ENCODE measurements around the gene ZFPL1. TPM values are rescaled to one million over a fixed set of nuclear protein-coding genes. Genes with fewer than 3 reads are reported as not detected.

The ZFPL1 gene
- total RNA-seq, 2 experiments from 2014 or later, result 38.4 to 43.9 TPM

- CTCF ChIA-PET (ENCODE audit: unreplicated experiment), result no interaction called here
Measured at GRCh38 chr11:65129649-65130441, 45.8 kb downstream of the ZFPL1 start.

DNA sequence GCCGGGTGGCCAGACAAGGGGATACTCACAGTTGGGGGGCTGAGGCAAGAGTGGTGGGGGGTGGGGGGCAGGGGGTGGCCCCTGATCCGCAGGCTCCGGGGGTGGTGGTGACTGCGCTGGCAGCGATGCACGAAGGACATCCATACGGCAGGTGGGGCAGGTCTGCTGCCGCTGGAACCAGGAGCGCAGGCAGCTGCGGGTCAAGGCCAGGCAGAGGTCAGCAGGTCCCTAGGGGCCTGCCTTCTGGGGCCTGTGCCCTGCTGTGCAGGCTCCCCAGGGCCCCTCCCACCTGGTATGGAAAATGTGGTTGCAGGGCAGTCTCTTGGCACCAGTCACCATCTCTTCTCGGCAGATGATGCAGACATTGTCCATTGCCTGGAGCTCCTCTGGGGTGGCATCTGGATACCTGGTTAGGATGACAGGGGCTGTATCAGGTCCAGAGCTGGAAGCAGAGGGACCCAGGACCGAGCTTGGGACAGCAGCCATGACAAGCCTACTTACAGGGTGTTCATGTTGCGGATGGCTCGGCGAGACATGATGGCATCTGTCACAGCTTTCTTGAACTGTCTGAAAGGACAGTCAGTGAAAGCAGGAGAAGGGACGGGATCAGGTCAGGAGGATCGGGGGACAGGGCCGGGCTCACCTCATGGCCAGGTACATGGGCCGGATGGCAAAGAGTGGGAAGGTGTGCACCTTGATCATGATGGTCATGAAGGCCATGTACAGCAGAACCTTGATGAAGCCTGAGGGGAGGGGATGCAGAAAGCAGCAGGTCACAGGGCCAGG lies 46.8 kb downstream of the ZFPL1 start:
- peaks cover 49% of the 10 kb centered on the region for H3K4me1 ChIP-seq (ENCODE audit: insufficient read depth, low read length, poor library complexity, severe bottlenecking)
- peak overlapping the region; percentile 99 for H3K4me2 ChIP-seq (ENCODE audit: low read length)
- ChIA-PET POLR2A (interaction anchor here (0.6 to 6.1 kb wide), 10 partner anchors 9 to 134 kb away, joined by 3 to 47 read pairs (median 5); partner anchors contain the start of genes CAPN1, FAU, MRPL49 and TM7SF2), CTCF (ENCODE audit: unreplicated experiment) (interaction anchor here (0.5 kb wide), 1 partner anchor 417 kb away, joined by 3 read pairs; no protein-coding TSS in a partner anchor)
- H3K9me2 ChIP-seq (ENCODE audit: insufficient read depth, low read length), result no peaks in the 10 kb centered on the region
- peak overlapping the region; percentile 98 for H3K27ac ChIP-seq (ENCODE audit: low read depth, low read length, poor library complexity, severe bottlenecking)
- intact Hi-C loops (cut with micrococcal nuclease; ENCODE audit: unreplicated experiment), result loop anchor here (5.0 kb wide), 2 partner anchors 36 to 279 kb away; no protein-coding TSS in a partner anchor
- peaks cover 82% of the 10 kb centered on the region for H3K36me3 ChIP-seq (ENCODE audit: insufficient read depth, low read length)
- H3K4me3 ChIP-seq (ENCODE audit: low read depth, low read length, poor library complexity, severe bottlenecking), result peak overlapping the region; percentile 98
- H3K9me3 ChIP-seq (ENCODE audit: low read length), result no peaks in the 10 kb centered on the region
- TF ChIP-seq EZH2phosphoT487 (IDR thresholded peaks at IDR 0.05; ENCODE audit: borderline replicate concordance, low read depth, low read length), result no peak
- TF ChIP-seq, protein P1, sequence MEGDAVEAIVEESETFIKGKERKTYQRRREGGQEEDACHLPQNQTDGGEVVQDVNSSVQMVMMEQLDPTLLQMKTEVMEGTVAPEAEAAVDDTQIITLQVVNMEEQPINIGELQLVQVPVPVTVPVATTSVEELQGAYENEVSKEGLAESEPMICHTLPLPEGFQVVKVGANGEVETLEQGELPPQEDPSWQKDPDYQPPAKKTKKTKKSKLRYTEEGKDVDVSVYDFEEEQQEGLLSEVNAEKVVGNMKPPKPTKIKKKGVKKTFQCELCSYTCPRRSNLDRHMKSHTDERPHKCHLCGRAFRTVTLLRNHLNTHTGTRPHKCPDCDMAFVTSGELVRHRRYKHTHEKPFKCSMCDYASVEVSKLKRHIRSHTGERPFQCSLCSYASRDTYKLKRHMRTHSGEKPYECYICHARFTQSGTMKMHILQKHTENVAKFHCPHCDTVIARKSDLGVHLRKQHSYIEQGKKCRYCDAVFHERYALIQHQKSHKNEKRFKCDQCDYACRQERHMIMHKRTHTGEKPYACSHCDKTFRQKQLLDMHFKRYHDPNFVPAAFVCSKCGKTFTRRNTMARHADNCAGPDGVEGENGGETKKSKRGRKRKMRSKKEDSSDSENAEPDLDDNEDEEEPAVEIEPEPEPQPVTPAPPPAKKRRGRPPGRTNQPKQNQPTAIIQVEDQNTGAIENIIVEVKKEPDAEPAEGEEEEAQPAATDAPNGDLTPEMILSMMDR (conservative IDR thresholded peaks at IDR 0.05; ENCODE audit: low read length), result no peak
- no peak overlapping the region for H2AFZ ChIP-seq (ENCODE audit: low read length)
- BruUV-seq (replicated peaks), result no TSS peak
- H3K79me2 ChIP-seq (ENCODE audit: insufficient read depth, low read depth, low read length), result peaks cover 55% of the 10 kb centered on the region
- peak; percentile 73 for DNase-seq (ENCODE audit: low spot score)
- H4K20me1 ChIP-seq (ENCODE audit: insufficient read depth, low read length), result no peaks in the 10 kb centered on the region

More at GRCh38 chr11:65129649-65130441, 45.8 kb downstream of the ZFPL1 start:
- Histone ChIP-seq H4K20me1 (ENCODE audit: insufficient read depth, low read length) (no peaks in the 10 kb centered on the region), H3K4me3 (ENCODE audit: low read depth, low read length, poor library complexity, severe bottlenecking) (peak overlapping the region; percentile 98), H3K9me2 (ENCODE audit: insufficient read depth, low read length) (no peaks in the 10 kb centered on the region), H3K4me2 (ENCODE audit: low read length) (peak overlapping the region; percentile 99), H2AFZ (ENCODE audit: low read length) (no peak overlapping the region), H3K4me1 (ENCODE audit: insufficient read depth, low read length, poor library complexity, severe bottlenecking) (peaks cover 43% of the 10 kb centered on the region), H3K9me3 (ENCODE audit: low read length) (no peaks in the 10 kb centered on the region), H3K27ac (ENCODE audit: low read depth, low read length, poor library complexity, severe bottlenecking) (peak overlapping the region; percentile 98), H3K79me2 (ENCODE audit: insufficient read depth, low read depth, low read length) (peaks cover 52% of the 10 kb centered on the region), H3K36me3 (ENCODE audit: insufficient read depth, low read length) (peaks cover 91% of the 10 kb centered on the region)
- TF ChIP-seq EZH2phosphoT487 (IDR thresholded peaks at IDR 0.05; ENCODE audit: borderline replicate concordance, low read depth, low read length), result no peak
- TF ChIP-seq, protein P1 (conservative IDR thresholded peaks at IDR 0.05; ENCODE audit: low read length), result peak; percentile 72
- DNase-seq (ENCODE audit: low spot score), result peak; percentile 75
- BruUV-seq (replicated peaks), result no TSS peak
- intact Hi-C loops (cut with micrococcal nuclease; ENCODE audit: unreplicated experiment), result loop anchor here (5.0 kb wide), 2 partner anchors 37 to 278 kb away; no protein-coding TSS in a partner anchor
- POLR2A ChIA-PET, result interaction anchor here (0.6 to 1.7 kb wide), 2 partner anchors 13 to 135 kb away, joined by 3 to 4 read pairs; no protein-coding TSS in a partner anchor
